ENCODE measurements around the gene CRY1.

The CRY1 gene

GRCh38 chr12:107091989-107092641 lies 1.2 kb downstream of the CRY1 start:
- Histone ChIP-seq H3K4me1 (ENCODE audit: control insufficient read depth in 1 of 2, insufficient read depth in 1 of 2, low read depth in 1 of 2, low read length in 1 of 2) (peaks cover 19 to 20% of the 10 kb centered on the region in 2 experiments), H3K27ac (no peak overlapping the region), H3K27me3 (peaks cover 20% of the 10 kb centered on the region), H3K36me3 (no peaks in the 10 kb centered on the region), H3K4me3 (ENCODE audit: low read depth in 1 of 2, low read length in 1 of 2) (peak overlapping the region; percentile 61 to 91), H3K9me3 (no peaks in the 10 kb centered on the region)
- peak; percentile 51 for TF ChIP-seq CTCF (IDR thresholded peaks at IDR 0.05)

DNA sequence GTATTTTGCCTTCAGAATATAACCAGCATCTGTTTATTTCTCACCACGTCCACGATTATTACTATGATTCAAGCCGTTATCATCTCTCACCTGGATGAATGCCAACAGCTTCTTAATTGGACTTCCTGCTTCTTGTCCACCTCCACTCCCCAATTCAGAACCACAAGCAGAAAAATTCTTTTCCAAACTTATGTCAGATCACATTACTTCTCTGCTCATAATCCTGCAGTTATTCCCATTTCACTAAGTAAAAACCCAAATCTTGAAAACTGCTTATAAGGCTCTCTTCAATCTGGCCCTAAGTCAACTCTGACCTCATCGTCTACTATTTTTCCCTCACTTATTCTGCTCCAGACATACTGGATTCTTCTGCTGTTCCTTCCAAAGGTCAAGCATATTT lies 2.0 kb downstream of the CRY1 start:
- Histone ChIP-seq H3K27me3 (peaks cover 20% of the 10 kb centered on the region), H3K9me3 (no peaks in the 10 kb centered on the region), H3K27ac (no peak overlapping the region), H3K36me3 (no peaks in the 10 kb centered on the region), H3K4me3 (ENCODE audit: low read depth in 1 of 2, low read length in 1 of 2) (no peak overlapping the region), H3K4me1 (ENCODE audit: control insufficient read depth in 1 of 2, insufficient read depth in 1 of 2, low read depth in 1 of 2, low read length in 1 of 2) (peaks cover 19 to 20% of the 10 kb centered on the region in 2 experiments)
- TF ChIP-seq CTCF (IDR thresholded peaks at IDR 0.05), result no peak

- H3K27ac ChIP-seq, result no peak overlapping the region
- H3K9me3 ChIP-seq, result no peaks in the 10 kb centered on the region
- no peak overlapping the region for H3K4me3 ChIP-seq (ENCODE audit: low read depth in 1 of 2, low read length in 1 of 2)
- peaks cover 20% of the 10 kb centered on the region for H3K27me3 ChIP-seq
- H3K4me1 ChIP-seq (ENCODE audit: control insufficient read depth in 1 of 2, insufficient read depth in 1 of 2, low read depth in 1 of 2, low read length in 1 of 2), result peaks cover 19 to 20% of the 10 kb centered on the region in 2 experiments
- no peak for TF ChIP-seq CTCF (IDR thresholded peaks at IDR 0.05)
- H3K36me3 ChIP-seq, result no peaks in the 10 kb centered on the region
Measured at GRCh38 chr12:107090711-107091110, 2.6 kb downstream of the CRY1 start.

GRCh38 chr12:107088912-107089311 lies 4.4 kb downstream of the CRY1 start:
- TF ChIP-seq CTCF (IDR thresholded peaks at IDR 0.05), result no peak
- Histone ChIP-seq H3K27me3 (peaks cover 20% of the 10 kb centered on the region), H3K4me1 (ENCODE audit: control insufficient read depth in 1 of 2, insufficient read depth in 1 of 2, low read depth in 1 of 2, low read length in 1 of 2) (peaks cover 12 to 13% of the 10 kb centered on the region in 2 experiments), H3K36me3 (no peaks in the 10 kb centered on the region), H3K4me3 (ENCODE audit: low read depth in 1 of 2, low read length in 1 of 2) (no peak overlapping the region), H3K9me3 (no peaks in the 10 kb centered on the region), H3K27ac (no peak overlapping the region)

DNA sequence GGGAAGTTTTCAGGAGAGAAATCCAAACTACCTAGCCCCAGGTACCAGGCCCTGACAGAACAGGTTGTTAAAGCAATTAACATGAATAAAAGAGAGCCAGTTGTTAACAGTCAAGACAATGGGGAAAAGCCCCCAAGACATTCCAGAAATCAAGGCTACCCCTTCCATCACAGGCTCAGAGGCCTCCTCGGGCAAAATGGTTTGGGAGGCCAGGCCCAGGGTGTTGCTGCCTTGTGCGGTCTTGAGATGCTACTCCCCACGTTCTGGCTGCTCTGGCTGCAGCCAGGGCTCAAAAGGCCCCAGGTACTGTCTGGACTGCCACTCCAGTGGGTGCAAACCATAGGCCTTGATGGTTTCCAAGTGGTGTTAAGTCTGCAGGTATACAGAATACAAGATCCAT lies 7.0 kb downstream of the CRY1 start:
- no peaks in the 10 kb centered on the region for H3K27me3 ChIP-seq
- no peaks in the 10 kb centered on the region for H3K36me3 ChIP-seq
- H3K27ac ChIP-seq, result no peak overlapping the region
- H3K4me3 ChIP-seq (ENCODE audit: low read depth in 1 of 2, low read length in 1 of 2), result no peak overlapping the region
- H3K9me3 ChIP-seq, result no peaks in the 10 kb centered on the region
- no peaks in the 10 kb centered on the region for H3K4me1 ChIP-seq (ENCODE audit: control insufficient read depth in 1 of 2, insufficient read depth in 1 of 2, low read depth in 1 of 2, low read length in 1 of 2)
- no peak for TF ChIP-seq CTCF (IDR thresholded peaks at IDR 0.05)

Measured in neutrophil (primary cell).